OCI-LY1 (cell line): Measurements from ENCODE around the gene DDA1.
A peak's percentile ranks its signal among the peaks of the same experiment; 100 is the strongest.
"Not testable (repeated sequence)": the region's sequence is repeated elsewhere in the genome, so short reads cannot be mapped to it uniquely, and the experiment has no call there.

Experiments used
- H2AFZ ChIP-seq: fragments of 200-600 bp; sonication (generic), shearing (Covaris generic); 2 replicates; pipeline ENCODE4 v1.6.0; 2014; ENCODE audit warnings: antibody characterized with exemption, mild to moderate bottlenecking, low read length
- H3F3A ChIP-seq: fragments of 200-600 bp; sonication (generic), shearing (Covaris generic); 2 replicates; pipeline ENCODE4 v1.6.0; 2014; ENCODE audit warnings: mild to moderate bottlenecking, antibody characterized with exemption, low read length, moderate library complexity; ENCODE audit not compliant: insufficient read depth
- H3K27ac ChIP-seq: fragments of 200-600 bp; sonication (generic); 2 replicates; pipeline ENCODE4 v1.5.1; 2014; ENCODE audit warnings: low read length, mixed run types, mild to moderate bottlenecking, low read depth; ENCODE audit not compliant: poor library complexity, severe bottlenecking
- H3K27me3 ChIP-seq: fragments of 200-600 bp; sonication (generic); 2 replicates; pipeline ENCODE4 v1.6.0; 2014; ENCODE audit warnings: antibody characterized with exemption, mild to moderate bottlenecking, low read length, moderate library complexity; ENCODE audit not compliant: insufficient read depth
- H3K36me3 ChIP-seq: fragments of 200-600 bp; sonication (generic); 2 replicates; pipeline ENCODE4 v1.6.1; 2014; ENCODE audit warnings: mild to moderate bottlenecking, antibody characterized with exemption, low read length, moderate library complexity, mixed read lengths; ENCODE audit not compliant: insufficient read depth
- H3K4me1 ChIP-seq: fragments of 200-600 bp; sonication (generic); 2 replicates; pipeline ENCODE4 v1.5.1; 2014; ENCODE audit warnings: mild to moderate bottlenecking, low read length, moderate library complexity; ENCODE audit not compliant: insufficient read depth, severe bottlenecking
- H3K4me2 ChIP-seq: fragments of 200-600 bp; sonication (generic), shearing (Covaris generic); 2 replicates; pipeline ENCODE4 v1.6.1; 2014; ENCODE audit warnings: low read length
- H3K4me3 ChIP-seq: fragments of 200-600 bp; sonication (generic); 2 replicates; pipeline ENCODE4 v1.5.1; 2014; ENCODE audit warnings: low read length, low read depth, mild to moderate bottlenecking, mixed read lengths; ENCODE audit not compliant: poor library complexity, severe bottlenecking
- H3K79me2 ChIP-seq: fragments of 200-600 bp; shearing (Covaris generic); 2 replicates; pipeline ENCODE4 v1.6.1; 2016; ENCODE audit warnings: mixed run types, low read length, mixed read lengths; ENCODE audit not compliant: insufficient read depth
- H3K9ac ChIP-seq: fragments of 200-600 bp; sonication (generic), shearing (Covaris generic); 2 replicates; pipeline ENCODE4 v1.6.1; 2014; ENCODE audit warnings: mild to moderate bottlenecking, low read length, mixed read lengths
- H3K9me2 ChIP-seq: fragments of 200-600 bp; sonication (generic), shearing (Covaris generic); 2 replicates; pipeline ENCODE4 v1.6.1; 2014; ENCODE audit warnings: low read depth, mild to moderate bottlenecking, low read length, mixed read lengths
- H3K9me3 ChIP-seq: fragments of 200-600 bp; shearing (Covaris generic); 2 replicates; pipeline ENCODE4 v1.6.1; 2014; ENCODE audit warnings: low read length, mixed read lengths
- H4K20me1 ChIP-seq: fragments of 200-600 bp; sonication (generic), shearing (Covaris generic); 2 replicates; pipeline ENCODE4 v1.6.0; 2016; ENCODE audit warnings: mild to moderate bottlenecking, low read length; ENCODE audit not compliant: insufficient read depth
- EZH2 ChIP-seq: fragments of 200-600 bp; sonication (generic), shearing (Covaris generic); IDR thresholded peaks from 2 replicates; pipeline ENCODE4 v1.8.0; 2017; ENCODE audit warnings: borderline replicate concordance, mixed run types, mild to moderate bottlenecking, antibody characterized with exemption, low read length, moderate library complexity, mixed read lengths
- TF ChIP-seq, protein P1 (sequence below): fragments of 200-600 bp; sonication (generic), shearing (Covaris generic); IDR thresholded peaks from 2 replicates; pipeline ENCODE4 v1.5.1; 2017; ENCODE audit warnings: mild to moderate bottlenecking, antibody characterized with exemption, low read length, moderate library complexity, mixed read lengths

The DDA1 gene

DNA sequence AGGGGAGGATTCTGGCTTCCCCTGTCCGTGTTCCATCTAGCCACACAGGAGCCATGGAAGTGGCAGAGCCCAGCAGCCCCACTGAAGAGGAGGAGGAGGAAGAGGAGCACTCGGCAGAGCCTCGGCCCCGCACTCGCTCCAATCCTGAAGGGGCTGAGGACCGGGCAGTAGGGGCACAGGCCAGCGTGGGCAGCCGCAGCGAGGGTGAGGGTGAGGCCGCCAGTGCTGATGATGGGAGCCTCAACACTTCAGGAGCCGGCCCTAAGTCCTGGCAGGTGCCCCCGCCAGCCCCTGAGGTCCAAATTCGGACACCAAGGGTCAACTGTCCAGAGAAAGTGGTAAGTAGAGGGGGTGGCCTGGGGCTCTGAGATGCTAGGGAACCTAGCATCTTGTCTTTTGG is 40.6 kb upstream of the DDA1 start:
- Histone ChIP-seq H3K79me2 (peaks cover 5% of the 10 kb centered on the region; the same call in 1 of the 2 replicates), H3K27ac (no peak overlapping the region), H3K36me3 (peaks cover 28% of the 10 kb centered on the region), H3K4me1 (peaks cover 43% of the 10 kb centered on the region), H3K4me2 (peak overlapping the region; percentile 94), H3K9ac (no peak overlapping the region; the same call in 1 of the 2 replicates), H3K9me2 (no peaks in the 10 kb centered on the region), H4K20me1 (no peaks in the 10 kb centered on the region), H3F3A (no peaks in the 10 kb centered on the region), H3K9me3 (no peaks in the 10 kb centered on the region), H3K4me3 (peak overlapping the region; percentile 91), H2AFZ (no peak overlapping the region), H3K27me3 (no peaks in the 10 kb centered on the region)
- no peak for TF ChIP-seq EZH2
- TF ChIP-seq, protein P1, sequence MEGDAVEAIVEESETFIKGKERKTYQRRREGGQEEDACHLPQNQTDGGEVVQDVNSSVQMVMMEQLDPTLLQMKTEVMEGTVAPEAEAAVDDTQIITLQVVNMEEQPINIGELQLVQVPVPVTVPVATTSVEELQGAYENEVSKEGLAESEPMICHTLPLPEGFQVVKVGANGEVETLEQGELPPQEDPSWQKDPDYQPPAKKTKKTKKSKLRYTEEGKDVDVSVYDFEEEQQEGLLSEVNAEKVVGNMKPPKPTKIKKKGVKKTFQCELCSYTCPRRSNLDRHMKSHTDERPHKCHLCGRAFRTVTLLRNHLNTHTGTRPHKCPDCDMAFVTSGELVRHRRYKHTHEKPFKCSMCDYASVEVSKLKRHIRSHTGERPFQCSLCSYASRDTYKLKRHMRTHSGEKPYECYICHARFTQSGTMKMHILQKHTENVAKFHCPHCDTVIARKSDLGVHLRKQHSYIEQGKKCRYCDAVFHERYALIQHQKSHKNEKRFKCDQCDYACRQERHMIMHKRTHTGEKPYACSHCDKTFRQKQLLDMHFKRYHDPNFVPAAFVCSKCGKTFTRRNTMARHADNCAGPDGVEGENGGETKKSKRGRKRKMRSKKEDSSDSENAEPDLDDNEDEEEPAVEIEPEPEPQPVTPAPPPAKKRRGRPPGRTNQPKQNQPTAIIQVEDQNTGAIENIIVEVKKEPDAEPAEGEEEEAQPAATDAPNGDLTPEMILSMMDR = no peak

DNA sequence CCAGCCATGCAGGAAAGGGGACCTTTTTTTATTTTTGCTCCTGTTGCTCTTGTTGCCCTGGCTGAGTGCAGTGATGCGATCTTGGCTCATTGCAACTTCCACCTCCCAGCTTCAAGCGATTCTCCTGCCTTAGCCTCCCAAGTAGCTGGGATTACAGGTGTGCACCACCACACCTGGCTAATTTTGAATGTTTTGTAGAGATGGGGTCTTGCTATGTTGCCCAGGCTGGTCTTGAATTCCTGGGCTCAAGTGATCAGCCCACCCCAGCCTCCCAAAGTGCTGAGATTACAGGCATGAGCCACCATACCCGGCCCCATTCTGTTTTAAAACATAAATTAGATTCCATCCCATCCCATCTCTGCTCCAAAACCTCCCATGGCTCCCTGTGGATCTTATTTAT is 34.5 kb upstream of the DDA1 start:
- H3K4me3 ChIP-seq, H3K27me3 ChIP-seq, H3K79me2 ChIP-seq, H3K9ac ChIP-seq, H4K20me1 ChIP-seq, H3K27ac ChIP-seq, H3K4me2 ChIP-seq, H2AFZ ChIP-seq, H3K4me1 ChIP-seq, H3K9me2 ChIP-seq, H3F3A ChIP-seq, H3K9me3 ChIP-seq: not testable (repeated sequence)
- peaks cover 59% of the 10 kb centered on the region for H3K36me3 ChIP-seq

DNA sequence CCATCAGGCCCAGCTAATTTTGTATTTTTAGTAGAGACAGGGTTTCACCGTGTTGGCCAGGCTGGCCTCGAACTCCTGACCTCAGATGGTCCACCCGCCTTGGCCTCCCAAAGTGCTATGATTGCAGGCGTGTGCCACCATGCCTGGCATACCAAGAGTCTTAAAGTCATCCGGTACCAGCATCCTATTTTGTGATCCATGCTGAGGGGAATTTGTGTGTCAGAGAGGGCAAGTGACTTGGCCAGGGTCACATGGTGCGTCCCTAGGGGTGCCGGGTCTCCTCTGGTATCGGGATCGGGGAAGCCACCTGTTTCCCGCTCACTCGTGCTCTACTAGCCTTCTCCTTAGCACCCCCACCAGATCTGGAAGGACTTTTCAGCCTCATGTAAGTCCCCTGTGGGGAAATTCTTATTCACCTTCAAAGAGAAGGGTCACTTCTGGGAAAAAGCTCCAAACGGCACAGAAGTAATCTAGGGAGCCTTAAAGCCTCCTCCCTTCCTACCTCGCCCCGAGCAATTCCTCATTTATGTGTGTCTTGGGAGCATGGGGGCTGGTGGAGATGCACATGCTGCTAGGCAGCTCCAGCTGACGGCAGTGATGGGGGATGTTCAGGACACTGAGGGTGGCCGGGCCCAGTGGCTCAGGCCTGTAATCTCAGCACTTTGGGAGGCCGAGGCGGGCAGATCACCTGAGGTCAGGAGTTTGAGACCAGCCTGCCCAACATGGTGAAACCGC is 33.8 kb upstream of the DDA1 start:
- Histone ChIP-seq H3K79me2 (no peaks in the 10 kb centered on the region), H3K4me3 (no peak overlapping the region), H3K9me2 (no peaks in the 10 kb centered on the region), H3K27me3 (no peaks in the 10 kb centered on the region), H3K9ac (no peak overlapping the region), H2AFZ (no peak overlapping the region), H3K9me3 (no peaks in the 10 kb centered on the region), H3K4me1 (no peaks in the 10 kb centered on the region), H3K27ac (no peak overlapping the region), H4K20me1 (no peaks in the 10 kb centered on the region), H3K4me2 (no peak overlapping the region), H3K36me3 (peaks cover 59% of the 10 kb centered on the region), H3F3A (peaks cover 5% of the 10 kb centered on the region; the same call in 1 of the 2 replicates)
- no peak for TF ChIP-seq EZH2

DNA sequence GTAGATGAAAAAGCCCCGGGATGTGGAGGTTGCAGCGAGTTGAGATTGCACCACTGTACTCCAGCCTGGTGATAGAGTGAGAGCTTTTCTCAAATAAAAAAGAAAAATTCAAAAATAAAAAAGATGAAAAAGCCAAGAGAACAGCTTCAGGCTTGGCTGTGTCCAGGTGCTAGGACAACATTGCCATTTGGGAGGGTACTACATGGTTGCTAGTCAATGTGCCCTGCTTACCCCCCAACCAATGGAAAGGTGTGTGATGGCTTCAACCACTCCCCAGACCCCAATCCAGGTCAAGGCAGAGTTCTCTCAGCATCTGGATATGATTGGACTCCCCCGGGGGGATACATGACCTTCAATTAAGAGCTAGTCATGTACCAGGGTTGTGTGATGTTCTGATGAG is 29.9 kb upstream of the DDA1 start:
- no peak overlapping the region for H3K4me2 ChIP-seq
- H3K36me3 ChIP-seq = peaks cover 50% of the 10 kb centered on the region
- peaks cover 5% of the 10 kb centered on the region; the same call in 1 of the 2 replicates for H3F3A ChIP-seq
- no peaks in the 10 kb centered on the region for H3K9me2 ChIP-seq
- no peak overlapping the region for H3K9ac ChIP-seq
- H3K4me1 ChIP-seq = peaks cover 16% of the 10 kb centered on the region
- no peak overlapping the region for H3K4me3 ChIP-seq
- H3K79me2 ChIP-seq = no peaks in the 10 kb centered on the region
- no peaks in the 10 kb centered on the region for H3K9me3 ChIP-seq
- TF ChIP-seq, protein P1 = no peak
- no peak for TF ChIP-seq EZH2
- H3K27ac ChIP-seq = peak overlapping the region; percentile 14
- H4K20me1 ChIP-seq = no peaks in the 10 kb centered on the region
- no peak overlapping the region for H2AFZ ChIP-seq
- no peaks in the 10 kb centered on the region for H3K27me3 ChIP-seq
